Astrocyte (in vitro differentiated cells and primary cell): ENCODE measurements around the gene METTL1. TPM values are rescaled to one million over a fixed set of nuclear protein-coding genes. Genes with fewer than 3 reads are reported as not detected.

Experiments
- DNase-seq: peaks from one replicate; pipeline ENCODE4 v3.0.0-alpha.2; 2010; ENCODE audit warnings: low read depth
- FAIRE-seq: peaks from 2 replicates; lab custom pipeline; 2011; peaks lifted over from hg19 to GRCh38; lab: Jason Lieb, UNC
- H2AFZ ChIP-seq: 2 replicates; pipeline ENCODE4 v1.6.0; 2012; ENCODE audit warnings: low read depth, low read length, inconsistent platforms
- H3K27ac ChIP-seq: 2 replicates; pipeline ENCODE4 v1.5.1; 2011; ENCODE audit warnings: low read depth, low read length, inconsistent platforms
- H3K27me3 ChIP-seq: 2 replicates; pipeline ENCODE4 v1.6.0; 2011; ENCODE audit warnings: low read length, inconsistent platforms; ENCODE audit not compliant: insufficient read depth
- H3K36me3 ChIP-seq: 2 replicates; pipeline ENCODE4 v1.5.1; 2011; ENCODE audit warnings: low read length, inconsistent platforms; ENCODE audit not compliant: insufficient read depth
- H3K4me1 ChIP-seq: 2 replicates; pipeline ENCODE4 v1.5.1; 2011; ENCODE audit warnings: low read length, inconsistent platforms; ENCODE audit not compliant: insufficient read depth
- H3K4me2 ChIP-seq: 2 replicates; pipeline ENCODE4 v1.6.0; 2012; ENCODE audit warnings: low read length, inconsistent platforms
- H3K4me3 ChIP-seq: 2 replicates; pipeline ENCODE4 v1.5.1; 2011; ENCODE audit warnings: low read depth, mild to moderate bottlenecking, low read length, inconsistent platforms; ENCODE audit not compliant: insufficient read depth
- H3K79me2 ChIP-seq: 2 replicates; pipeline ENCODE4 v1.6.0; 2012; ENCODE audit warnings: mild to moderate bottlenecking, low read length, inconsistent platforms; ENCODE audit not compliant: insufficient read depth
- H3K9ac ChIP-seq: 2 replicates; pipeline ENCODE4 v1.6.0; 2012; ENCODE audit warnings: mild to moderate bottlenecking, low read length, inconsistent platforms
- H3K9me3 ChIP-seq: 2 replicates; pipeline ENCODE4 v1.5.1; 2012; ENCODE audit warnings: low read depth, mild to moderate bottlenecking, low read length, inconsistent platforms; ENCODE audit not compliant: insufficient read depth
- H4K20me1 ChIP-seq: 2 replicates; pipeline ENCODE4 v1.6.0; 2012; ENCODE audit warnings: low read length, inconsistent platforms; ENCODE audit not compliant: insufficient read depth
- H3K27ac Mint-ChIP-seq: one replicate; pipeline ENCODE4 v1.8.0; 2021; ENCODE audit warnings: mild to moderate bottlenecking, mixed read lengths; ENCODE audit not compliant: unreplicated experiment
- H3K27me3 Mint-ChIP-seq: one replicate; pipeline ENCODE4 v1.8.0; 2021; ENCODE audit warnings: low read depth, mixed read lengths; ENCODE audit not compliant: unreplicated experiment
- H3K36me3 Mint-ChIP-seq: one replicate; pipeline ENCODE4 v1.8.0; 2021; ENCODE audit warnings: low read depth, mixed read lengths; ENCODE audit not compliant: unreplicated experiment
- H3K4me1 Mint-ChIP-seq: one replicate; pipeline ENCODE4 v1.8.0; 2021; ENCODE audit warnings: low read depth, mixed read lengths; ENCODE audit not compliant: unreplicated experiment
- H3K4me3 Mint-ChIP-seq: one replicate; pipeline ENCODE4 v1.8.0; 2021; ENCODE audit warnings: mild to moderate bottlenecking, moderate library complexity, mixed read lengths; ENCODE audit not compliant: unreplicated experiment
- H3K9me3 Mint-ChIP-seq: one replicate; pipeline ENCODE4 v1.8.0; 2021; ENCODE audit warnings: mild to moderate bottlenecking, mixed read lengths; ENCODE audit not compliant: unreplicated experiment
- CTCF ChIP-seq: IDR thresholded peaks from 2 replicates; pipeline ENCODE4 v1.5.1; 2011; ENCODE audit warnings: low read depth, mild to moderate bottlenecking, inconsistent platforms, low read length, moderate library complexity; ENCODE audit not compliant: insufficient read depth
- EZH2 ChIP-seq: IDR thresholded peaks from 2 replicates; pipeline ENCODE4 v1.6.1; 2012; ENCODE audit warnings: mild to moderate bottlenecking, low read length, inconsistent platforms; ENCODE audit not compliant: insufficient read depth
- total RNA-seq: library from RNA; stranded (reverse); gene quantifications from 2 replicates; pipeline ENCODE4 v1.2.1, GENCODE V29; 2021

The METTL1 gene
- total RNA-seq, 1 donor from 2014 or later = 21.1 TPM

- Histone ChIP-seq H3K4me3 (peak overlapping the region; percentile 85), H4K20me1 (peaks cover 8% of the 10 kb centered on the region), H3K27ac (peak overlapping the region; percentile 42), H3K36me3 (peaks cover 4% of the 10 kb centered on the region), H2AFZ (peak overlapping the region; percentile 97), H3K27me3 (peaks cover 24% of the 10 kb centered on the region), H3K4me2 (peak overlapping the region; percentile 99), H3K4me1 (peaks cover 7% of the 10 kb centered on the region), H3K9ac (peak overlapping the region; percentile 90), H3K9me3 (no peaks in the 10 kb centered on the region), H3K79me2 (no peaks in the 10 kb centered on the region)
- peak; percentile 50 for DNase-seq
- Mint-ChIP-seq H3K27me3 (peaks cover 71% of the 10 kb centered on the region), H3K27ac (peak overlapping the region; percentile 80), H3K36me3 (peaks cover 12% of the 10 kb centered on the region), H3K9me3 (peaks cover 12% of the 10 kb centered on the region), H3K4me1 (no peaks in the 10 kb centered on the region), H3K4me3 (peak overlapping the region; percentile 91)
- TF ChIP-seq CTCF (peak; percentile 61), EZH2 (no peak)
- FAIRE-seq = no peak
Measured at GRCh38 chr12:57726151-57726883, 45.6 kb downstream of the METTL1 start.

- TF ChIP-seq CTCF (no peak), EZH2 (no peak)
- Mint-ChIP-seq H3K4me1 (no peaks in the 10 kb centered on the region), H3K27ac (no peak overlapping the region), H3K27me3 (peaks cover 66% of the 10 kb centered on the region), H3K36me3 (peaks cover 15% of the 10 kb centered on the region), H3K4me3 (peak overlapping the region; percentile 91), H3K9me3 (peaks cover 11% of the 10 kb centered on the region)
- peaks cover 7% of the 10 kb centered on the region for H3K4me1 ChIP-seq
- H3K4me3 ChIP-seq = peak overlapping the region; percentile 85
- peak overlapping the region; percentile 90 for H3K9ac ChIP-seq
- peaks cover 8% of the 10 kb centered on the region for H4K20me1 ChIP-seq
- peak overlapping the region; percentile 97 for H2AFZ ChIP-seq
- FAIRE-seq (no peak), DNase-seq (no peak)
- H3K79me2 ChIP-seq = no peaks in the 10 kb centered on the region
- no peaks in the 10 kb centered on the region for H3K9me3 ChIP-seq
- peaks cover 9% of the 10 kb centered on the region for H3K36me3 ChIP-seq
- H3K4me2 ChIP-seq = peak overlapping the region; percentile 99
- no peak overlapping the region for H3K27ac ChIP-seq
- peaks cover 22% of the 10 kb centered on the region for H3K27me3 ChIP-seq
Measured at GRCh38 chr12:57725851-57726150, 46.1 kb downstream of the METTL1 start.
